Astrocyte (in vitro differentiated cells and primary cell): ENCODE results near the gene PSMG4. TPM values are rescaled to one million over a fixed set of nuclear protein-coding genes. Genes with fewer than 3 reads are reported as not detected.

ENCODE experiments used
- DNase-seq: peaks from one replicate; pipeline ENCODE4 v3.0.0-alpha.2; 2010; ENCODE audit warnings: low read depth
- FAIRE-seq: peaks from 2 replicates; lab custom pipeline; 2011; peaks lifted over from hg19 to GRCh38; lab: Jason Lieb, UNC
- H2AFZ ChIP-seq: 2 replicates; pipeline ENCODE4 v1.6.0; 2012; ENCODE audit warnings: low read depth, low read length, inconsistent platforms
- H3K27ac ChIP-seq: 2 replicates; pipeline ENCODE4 v1.5.1; 2011; ENCODE audit warnings: low read depth, low read length, inconsistent platforms
- H3K27me3 ChIP-seq: 2 replicates; pipeline ENCODE4 v1.6.0; 2011; ENCODE audit warnings: low read length, inconsistent platforms; ENCODE audit not compliant: insufficient read depth
- H3K36me3 ChIP-seq: 2 replicates; pipeline ENCODE4 v1.5.1; 2011; ENCODE audit warnings: low read length, inconsistent platforms; ENCODE audit not compliant: insufficient read depth
- H3K4me1 ChIP-seq: 2 replicates; pipeline ENCODE4 v1.5.1; 2011; ENCODE audit warnings: low read length, inconsistent platforms; ENCODE audit not compliant: insufficient read depth
- H3K4me2 ChIP-seq: 2 replicates; pipeline ENCODE4 v1.6.0; 2012; ENCODE audit warnings: low read length, inconsistent platforms
- H3K4me3 ChIP-seq: 2 replicates; pipeline ENCODE4 v1.5.1; 2011; ENCODE audit warnings: low read depth, mild to moderate bottlenecking, low read length, inconsistent platforms; ENCODE audit not compliant: insufficient read depth
- H3K79me2 ChIP-seq: 2 replicates; pipeline ENCODE4 v1.6.0; 2012; ENCODE audit warnings: mild to moderate bottlenecking, low read length, inconsistent platforms; ENCODE audit not compliant: insufficient read depth
- H3K9ac ChIP-seq: 2 replicates; pipeline ENCODE4 v1.6.0; 2012; ENCODE audit warnings: mild to moderate bottlenecking, low read length, inconsistent platforms
- H3K9me3 ChIP-seq: 2 replicates; pipeline ENCODE4 v1.5.1; 2012; ENCODE audit warnings: low read depth, mild to moderate bottlenecking, low read length, inconsistent platforms; ENCODE audit not compliant: insufficient read depth
- H4K20me1 ChIP-seq: 2 replicates; pipeline ENCODE4 v1.6.0; 2012; ENCODE audit warnings: low read length, inconsistent platforms; ENCODE audit not compliant: insufficient read depth
- H3K27ac Mint-ChIP-seq: one replicate; pipeline ENCODE4 v1.8.0; 2021; ENCODE audit warnings: mild to moderate bottlenecking, mixed read lengths; ENCODE audit not compliant: unreplicated experiment
- H3K27me3 Mint-ChIP-seq: one replicate; pipeline ENCODE4 v1.8.0; 2021; ENCODE audit warnings: low read depth, mixed read lengths; ENCODE audit not compliant: unreplicated experiment
- H3K36me3 Mint-ChIP-seq: one replicate; pipeline ENCODE4 v1.8.0; 2021; ENCODE audit warnings: low read depth, mixed read lengths; ENCODE audit not compliant: unreplicated experiment
- H3K4me1 Mint-ChIP-seq: one replicate; pipeline ENCODE4 v1.8.0; 2021; ENCODE audit warnings: low read depth, mixed read lengths; ENCODE audit not compliant: unreplicated experiment
- H3K4me3 Mint-ChIP-seq: one replicate; pipeline ENCODE4 v1.8.0; 2021; ENCODE audit warnings: mild to moderate bottlenecking, moderate library complexity, mixed read lengths; ENCODE audit not compliant: unreplicated experiment
- H3K9me3 Mint-ChIP-seq: one replicate; pipeline ENCODE4 v1.8.0; 2021; ENCODE audit warnings: mild to moderate bottlenecking, mixed read lengths; ENCODE audit not compliant: unreplicated experiment
- EZH2 ChIP-seq: IDR thresholded peaks from 2 replicates; pipeline ENCODE4 v1.6.1; 2012; ENCODE audit warnings: mild to moderate bottlenecking, low read length, inconsistent platforms; ENCODE audit not compliant: insufficient read depth
- total RNA-seq: library from RNA; stranded (reverse); gene quantifications from 2 replicates; pipeline ENCODE4 v1.2.1, GENCODE V29; 2021
- TF ChIP-seq, protein P1 (sequence below): IDR thresholded peaks from 2 replicates; pipeline ENCODE4 v1.5.1; 2011; ENCODE audit warnings: low read depth, mild to moderate bottlenecking, inconsistent platforms, low read length, moderate library complexity; ENCODE audit not compliant: insufficient read depth

Gene PSMG4
- total RNA-seq, 1 donor from 2014 or later, result 23.4 TPM

DNA sequence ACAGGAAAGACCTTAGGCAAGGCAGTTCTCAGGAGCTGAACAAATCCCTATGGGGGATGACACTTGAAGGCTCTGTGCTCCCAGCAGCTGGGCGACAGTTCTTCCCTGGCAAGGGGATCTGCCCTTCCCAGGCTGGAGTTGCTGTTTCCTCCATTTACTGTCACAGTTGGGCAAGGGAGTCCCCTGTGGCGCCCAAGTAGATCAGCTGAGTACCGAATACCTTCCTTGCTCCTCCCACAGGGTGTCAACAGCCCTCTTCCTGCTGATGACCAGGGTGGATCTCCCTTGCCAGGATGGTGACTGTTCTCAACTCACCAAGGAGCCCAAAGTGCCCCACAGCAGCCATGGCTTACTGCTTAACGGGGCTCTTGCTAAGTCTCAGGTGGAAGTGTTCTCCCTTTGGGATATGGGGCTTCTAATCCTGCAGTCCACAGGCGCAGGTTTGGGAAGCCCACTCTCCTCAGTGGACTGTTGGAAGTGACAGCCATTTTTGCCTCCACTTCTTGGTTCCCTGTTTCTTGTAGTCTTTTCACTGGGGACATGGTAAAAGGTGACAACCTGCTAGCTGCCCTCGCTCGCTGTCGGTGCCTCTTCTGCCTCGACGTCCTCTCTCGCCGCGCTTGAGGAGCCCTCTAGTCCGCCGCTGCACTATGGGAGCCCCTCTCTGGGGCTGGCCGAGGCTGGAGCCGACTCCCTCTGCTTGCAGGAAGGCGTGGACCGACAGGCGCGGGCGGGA is 5.7 kb upstream of the PSMG4 start:
- no peak for FAIRE-seq
- no peak overlapping the region for H3K27ac ChIP-seq
- TF ChIP-seq, protein P1, sequence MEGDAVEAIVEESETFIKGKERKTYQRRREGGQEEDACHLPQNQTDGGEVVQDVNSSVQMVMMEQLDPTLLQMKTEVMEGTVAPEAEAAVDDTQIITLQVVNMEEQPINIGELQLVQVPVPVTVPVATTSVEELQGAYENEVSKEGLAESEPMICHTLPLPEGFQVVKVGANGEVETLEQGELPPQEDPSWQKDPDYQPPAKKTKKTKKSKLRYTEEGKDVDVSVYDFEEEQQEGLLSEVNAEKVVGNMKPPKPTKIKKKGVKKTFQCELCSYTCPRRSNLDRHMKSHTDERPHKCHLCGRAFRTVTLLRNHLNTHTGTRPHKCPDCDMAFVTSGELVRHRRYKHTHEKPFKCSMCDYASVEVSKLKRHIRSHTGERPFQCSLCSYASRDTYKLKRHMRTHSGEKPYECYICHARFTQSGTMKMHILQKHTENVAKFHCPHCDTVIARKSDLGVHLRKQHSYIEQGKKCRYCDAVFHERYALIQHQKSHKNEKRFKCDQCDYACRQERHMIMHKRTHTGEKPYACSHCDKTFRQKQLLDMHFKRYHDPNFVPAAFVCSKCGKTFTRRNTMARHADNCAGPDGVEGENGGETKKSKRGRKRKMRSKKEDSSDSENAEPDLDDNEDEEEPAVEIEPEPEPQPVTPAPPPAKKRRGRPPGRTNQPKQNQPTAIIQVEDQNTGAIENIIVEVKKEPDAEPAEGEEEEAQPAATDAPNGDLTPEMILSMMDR, result no peak
- TF ChIP-seq EZH2, result no peak

DNA sequence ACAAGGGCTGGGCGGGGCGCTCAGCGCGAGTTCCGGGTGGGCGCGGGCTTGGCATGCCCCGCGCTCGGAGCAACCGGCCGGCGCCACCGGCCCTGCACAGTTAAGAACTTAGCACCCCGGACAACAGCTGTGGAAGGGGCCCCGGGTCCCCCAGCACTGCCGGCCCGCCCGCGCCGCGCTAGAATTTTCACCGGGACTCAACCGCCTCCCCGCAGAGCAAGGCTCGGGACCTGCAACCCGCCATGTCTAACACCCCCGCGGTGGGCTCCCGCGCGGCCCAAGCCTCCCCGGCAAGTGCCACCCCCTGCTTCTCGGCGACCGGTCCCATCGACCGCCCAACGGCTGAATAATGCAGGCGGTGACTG is 5.2 kb upstream of the PSMG4 start:
- no peak overlapping the region for H3K4me3 Mint-ChIP-seq
- no peak overlapping the region for H3K27ac Mint-ChIP-seq
- peaks cover 6% of the 10 kb centered on the region for H3K36me3 Mint-ChIP-seq

More for the DNA sequence above, 5.7 kb upstream of the PSMG4 start:
- no peak for DNase-seq
- Histone ChIP-seq H3K9me3 (no peaks in the 10 kb centered on the region), H3K4me1 (peaks cover 9% of the 10 kb centered on the region), H3K4me2 (no peak overlapping the region), H3K27me3 (no peaks in the 10 kb centered on the region), H3K9ac (no peak overlapping the region), H2AFZ (no peak overlapping the region), H3K36me3 (no peaks in the 10 kb centered on the region), H3K79me2 (no peaks in the 10 kb centered on the region), H4K20me1 (no peaks in the 10 kb centered on the region), H3K4me3 (no peak overlapping the region)
- H3K27ac Mint-ChIP-seq, result no peak overlapping the region
- peaks cover 6% of the 10 kb centered on the region for H3K36me3 Mint-ChIP-seq
- peaks cover 20% of the 10 kb centered on the region for H3K4me1 Mint-ChIP-seq
- H3K9me3 Mint-ChIP-seq, result no peaks in the 10 kb centered on the region
- H3K4me3 Mint-ChIP-seq, result no peak overlapping the region
- H3K27me3 Mint-ChIP-seq, result peaks cover 7% of the 10 kb centered on the region

More for the DNA sequence above, 5.2 kb upstream of the PSMG4 start:
- Histone ChIP-seq H4K20me1 (no peaks in the 10 kb centered on the region), H2AFZ (no peak overlapping the region), H3K4me2 (no peak overlapping the region), H3K36me3 (no peaks in the 10 kb centered on the region), H3K4me1 (peaks cover 3% of the 10 kb centered on the region), H3K9ac (no peak overlapping the region), H3K9me3 (no peaks in the 10 kb centered on the region), H3K79me2 (no peaks in the 10 kb centered on the region), H3K4me3 (no peak overlapping the region), H3K27ac (no peak overlapping the region), H3K27me3 (no peaks in the 10 kb centered on the region)
- FAIRE-seq (no peak), DNase-seq (no peak)
- TF ChIP-seq, protein P1, result no peak
- no peak for TF ChIP-seq EZH2
- Mint-ChIP-seq H3K4me1 (peaks cover 17% of the 10 kb centered on the region), H3K9me3 (no peaks in the 10 kb centered on the region), H3K27me3 (peaks cover 7% of the 10 kb centered on the region)
